Adrenal gland (tissue), 12 donors: ENCODE results near the gene ANKDD1A. TPM values are rescaled to one million over a fixed set of nuclear protein-coding genes. Genes with fewer than 3 reads are reported as not detected.

ENCODE experiments used
- DNase-seq, 7 donors: peaks; one replicate each; pipeline ENCODE4 v3.0.0-alpha.2; 2019 to 2020
- H3K27ac ChIP-seq, 5 donors: fragments of 200-600 bp; sonication (generic) in 4 of 5; 1 replicate in 3 of 5; 2 replicates in 2 of 5; pipeline versions ENCODE4 v1.5.1 to v1.8.0; 2016 to 2020; ENCODE audit warnings: mild to moderate bottlenecking in 1 of 5
- H3K27me3 ChIP-seq: fragments of 200-600 bp; 2 replicates; pipeline ENCODE4 v1.8.0; 2021
- H3K36me3 ChIP-seq, 2 donors: fragments of 200-600 bp; replicated peaks in 1 of 2; 1 replicate in 1 of 2; 2 replicates in 1 of 2; pipeline versions ENCODE4 v1.5.1 to v1.8.0; 2018 to 2022
- H3K4me1 ChIP-seq, 2 donors: fragments of 200-600 bp; replicated peaks in 1 of 2; 1 replicate in 1 of 2; 2 replicates in 1 of 2; pipeline versions ENCODE4 v1.5.1 to v1.8.0; 2018 to 2021
- H3K4me3 ChIP-seq, 4 donors: fragments of 200-600 bp; sonication (generic) in 3 of 4; one replicate each; pipeline ENCODE4 v1.5.1; 2016 to 2018
- H3K9me3 ChIP-seq, 3 donors: fragments of 200-600 bp; sonication (generic) in 1 of 3; replicated peaks in 1 of 3; 1 replicate in 2 of 3; 2 replicates in 1 of 3; pipeline versions ENCODE4 v1.5.1 to v1.8.0; 2016 to 2021
- POLR2A ChIP-seq, 2 donors: fragments of 450-650 bp; IDR thresholded peaks; one replicate each; pipeline ENCODE4 v1.6.1; 2017; ENCODE audit warnings: antibody characterized with exemption in 2 of 2, mild to moderate bottlenecking in 2 of 2, moderate library complexity in 1 of 2
- WGBS, 4 donors: extraction: QIAGEN DNeasy Blood & Tissue Kit in 2 of 4; methylation state at CpG; one replicate each; pipeline versions ENCODE4 v1.1.5 to v1.1.7; 2013 to 2017; 5-methylcytosine and 5-hydroxymethylcytosine counted together
- intact Hi-C, 2 donors: fragments of 100-400 bp; cut with DNase I; formaldehyde crosslinking; loops; one replicate each; pipeline versions ENCODE4 v1.14.1 to v1.15.0; 2022 to 2023
- polyA plus RNA-seq, 3 donors: library from polyadenylated mRNA; stranded (reverse); fragments of 200-250 nt in 2 of 3; fragments of 350-450 nt in 1 of 3; fragmentation: Illumina TruSeq in 1 of 3; extraction: RNeasy Lipid Tissue Mini Kit (QIAGEN cat#74804) in 1 of 3; gene quantifications; one replicate each; pipeline ENCODE4 v1.2.3, GENCODE V29; 2013 to 2014
- total RNA-seq, 9 donors: library from RNA; depleted of rRNA in 4 of 9; stranded (reverse); fragments of >200 nt in 4 of 9; fragments of 120-200 nt in 1 of 9; fragmentation: NEBNext Ultra II Directional in 1 of 9; extraction: Animal tissue kit (Norgen Biotek cat#: 25700) in 1 of 9; gene quantifications; one replicate each; pipeline versions ENCODE4 v1.1.0 to v1.2.4, GENCODE V29; 2013 to 2023
- TF ChIP-seq, protein P1 (sequence below), 6 experiments: fragments of 450-650 bp in 4 of 6; fragments of 200-600 bp in 2 of 6; sonication (generic) in 1 of 6; IDR thresholded peaks; 1 replicate in 5 of 6; 2 replicates in 1 of 6; pipeline versions ENCODE4 v1.5.1 to v1.8.0; 2016 to 2021; ENCODE audit warnings: antibody characterized with exemption in 6 of 6, mild to moderate bottlenecking in 2 of 6, moderate library complexity in 1 of 6
- donor health status: healthy with polysubstance abuse.
- donor health status: Bipolar disorder and iron deficiency.
- donor health status: DM: yes; HTN: yes; CAD: no.
- donor health status: DM: no; HTN: no; CAD: no.
- donor health status: DM: no; HTN: no; CAD: no.
- donor health status: DM: yes; HTN: yes; CAD: no.

The ANKDD1A gene
- total and polyA plus RNA-seq, 12 donors, result 7.0 to 41.7 (median 28.4) TPM

DNA sequence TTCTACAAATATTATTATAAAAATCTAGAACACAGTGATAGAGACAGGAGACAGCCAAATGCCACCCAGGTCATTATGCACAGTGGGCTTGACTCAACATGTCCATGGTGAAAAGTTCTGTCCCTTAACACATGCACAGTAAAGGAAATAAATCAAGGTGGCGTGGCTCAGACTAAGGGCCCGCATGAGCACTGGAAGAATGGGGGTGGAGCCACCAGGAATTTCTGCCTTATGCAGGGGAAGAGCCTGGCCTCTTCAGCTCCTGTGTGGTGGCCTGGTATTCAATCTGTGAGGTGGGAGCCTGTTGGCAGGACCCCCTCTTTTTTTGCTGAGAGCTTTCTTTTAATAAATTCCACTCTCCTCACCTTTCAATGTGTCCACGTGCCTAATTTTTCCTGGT is 95.2 kb downstream of the ANKDD1A start:
- TF ChIP-seq, protein P1, sequence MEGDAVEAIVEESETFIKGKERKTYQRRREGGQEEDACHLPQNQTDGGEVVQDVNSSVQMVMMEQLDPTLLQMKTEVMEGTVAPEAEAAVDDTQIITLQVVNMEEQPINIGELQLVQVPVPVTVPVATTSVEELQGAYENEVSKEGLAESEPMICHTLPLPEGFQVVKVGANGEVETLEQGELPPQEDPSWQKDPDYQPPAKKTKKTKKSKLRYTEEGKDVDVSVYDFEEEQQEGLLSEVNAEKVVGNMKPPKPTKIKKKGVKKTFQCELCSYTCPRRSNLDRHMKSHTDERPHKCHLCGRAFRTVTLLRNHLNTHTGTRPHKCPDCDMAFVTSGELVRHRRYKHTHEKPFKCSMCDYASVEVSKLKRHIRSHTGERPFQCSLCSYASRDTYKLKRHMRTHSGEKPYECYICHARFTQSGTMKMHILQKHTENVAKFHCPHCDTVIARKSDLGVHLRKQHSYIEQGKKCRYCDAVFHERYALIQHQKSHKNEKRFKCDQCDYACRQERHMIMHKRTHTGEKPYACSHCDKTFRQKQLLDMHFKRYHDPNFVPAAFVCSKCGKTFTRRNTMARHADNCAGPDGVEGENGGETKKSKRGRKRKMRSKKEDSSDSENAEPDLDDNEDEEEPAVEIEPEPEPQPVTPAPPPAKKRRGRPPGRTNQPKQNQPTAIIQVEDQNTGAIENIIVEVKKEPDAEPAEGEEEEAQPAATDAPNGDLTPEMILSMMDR (IDR thresholded peaks at IDR 0.05), result no peak
- TF ChIP-seq POLR2A (IDR thresholded peaks at IDR 0.05), result no peak
- no peaks in the 10 kb centered on the region for H3K9me3 ChIP-seq
- no peak overlapping the region for H3K4me3 ChIP-seq
- intact Hi-C loops, result no loop called here
- H3K27ac ChIP-seq, result no peak overlapping the region
- peaks cover 0 to 7% of the 10 kb centered on the region in 2 donors for H3K36me3 ChIP-seq
- no peaks in the 10 kb centered on the region for H3K4me1 ChIP-seq
- no peaks in the 10 kb centered on the region for H3K27me3 ChIP-seq
- WGBS, 4 donors, result 88 to 94% (median 90%) methylated on average over 3 of the region's 3 CpGs
- no peak for DNase-seq

Other genes starting within 250 kb of the ANKDD1A start
- gene RBPMS2, start 136.3 kb upstream of the ANKDD1A start, total RNA-seq, result 1 to 10 TPM in 7 of 9 donors, under 1 TPM in 1, not detected in 1; 0.39 to 6.3 (median 3.9) TPM
- gene RBPMS2, start 136.3 kb upstream of the ANKDD1A start, polyA plus RNA-seq, result 1 to 10 TPM; 2.6 to 6.1 (median 4.0) TPM
- 1 to 10 TPM in 6 of 9 donors, under 1 TPM in 3; 0.26 to 4.0 (median 1.8) TPM for gene PIF1, start 86.3 kb upstream of the ANKDD1A start, total RNA-seq
- gene PIF1, start 86.3 kb upstream of the ANKDD1A start, polyA plus RNA-seq, result 1 to 10 TPM in 2 of 3 donors, under 1 TPM in 1; 0.33 to 6.0 (median 3.0) TPM
- gene PLEKHO2, start 70.0 kb upstream of the ANKDD1A start, total RNA-seq, result 10 to 100 TPM; 11.7 to 62.9 (median 49.5) TPM
- 10 to 100 TPM; 20.4 to 49.3 (median 33.7) TPM for gene PLEKHO2, start 70.0 kb upstream of the ANKDD1A start, polyA plus RNA-seq
- gene SPG21, start 78.0 kb downstream of the ANKDD1A start, total RNA-seq, result 100 to 1,000 TPM in 3 of 9 donors, 10 to 100 TPM in 6; 67.7 to 121 (median 93.4) TPM
- 10 to 100 TPM; 51.1 to 89.5 (median 58.4) TPM for gene SPG21, start 78.0 kb downstream of the ANKDD1A start, polyA plus RNA-seq
- 10 to 100 TPM; 14.8 to 42.8 (median 17.8) TPM for gene MTFMT, start 117.7 kb downstream of the ANKDD1A start, total RNA-seq
- gene MTFMT, start 117.7 kb downstream of the ANKDD1A start, polyA plus RNA-seq, result 10 to 100 TPM in 1 of 3 donors, 1 to 10 TPM in 2; 5.2 to 11.2 (median 6.4) TPM
- 1 to 10 TPM in 1 of 9 donors, under 1 TPM in 5, not detected in 3; 0.32 to 2.6 (median 0.62) TPM for gene SLC51B, start 133.5 kb downstream of the ANKDD1A start, total RNA-seq
- gene SLC51B, start 133.5 kb downstream of the ANKDD1A start, polyA plus RNA-seq, result 1 to 10 TPM in 2 of 3 donors, under 1 TPM in 1; 0.40 to 3.1 (median 1.5) TPM
- 1 to 10 TPM; 1.3 to 9.2 (median 2.7) TPM for gene RASL12, start 156.1 kb downstream of the ANKDD1A start, total RNA-seq
- gene RASL12, start 156.1 kb downstream of the ANKDD1A start, polyA plus RNA-seq, result 1 to 10 TPM; 1.4 to 7.0 (median 4.3) TPM
- not detected for gene KBTBD13, start 164.8 kb downstream of the ANKDD1A start, total RNA-seq
- gene KBTBD13, start 164.8 kb downstream of the ANKDD1A start, polyA plus RNA-seq, result not detected
- gene UBAP1L, start 203.3 kb downstream of the ANKDD1A start, total RNA-seq, result 1 to 10 TPM in 7 of 9 donors, under 1 TPM in 2; 0.48 to 5.6 (median 2.9) TPM
- 10 to 100 TPM in 1 of 3 donors, 1 to 10 TPM in 2; 1.1 to 34.9 (median 5.7) TPM for gene UBAP1L, start 203.3 kb downstream of the ANKDD1A start, polyA plus RNA-seq
- gene PDCD7, start 221.9 kb downstream of the ANKDD1A start, total RNA-seq, result 100 to 1,000 TPM in 1 of 9 donors, 10 to 100 TPM in 8; 12.9 to 121 (median 21.2) TPM
- 10 to 100 TPM in 2 of 3 donors, 1 to 10 TPM in 1; 9.8 to 18.7 (median 17.3) TPM for gene PDCD7, start 221.9 kb downstream of the ANKDD1A start, polyA plus RNA-seq